ENCODE results near the gene FYB1.

FYB1 gene

GRCh38 chr5:39160576-39161213 is 58.7 kb downstream of the FYB1 start:
- TF ChIP-seq CTCF (IDR thresholded peaks at IDR 0.05; ENCODE audit: insufficient read depth, low read depth, low read length, missing control alignments): no peak
- no peak overlapping the region for H3K4me3 ChIP-seq (ENCODE audit: low read depth, low read length)
- DNase-seq (ENCODE audit: low read depth): no peak

- no peak for TF ChIP-seq CTCF (IDR thresholded peaks at IDR 0.05; ENCODE audit: insufficient read depth, low read depth, low read length, missing control alignments)
- H3K4me3 ChIP-seq (ENCODE audit: low read depth, low read length): no peak overlapping the region
- DNase-seq (ENCODE audit: low read depth): no peak
Measured at GRCh38 chr5:39159811-39160490, 59.4 kb downstream of the FYB1 start.

- DNase-seq (ENCODE audit: low read depth): no peak
- no peak overlapping the region for H3K4me3 ChIP-seq (ENCODE audit: low read depth, low read length)
- TF ChIP-seq CTCF (IDR thresholded peaks at IDR 0.05; ENCODE audit: insufficient read depth, low read depth, low read length, missing control alignments): no peak
Measured at GRCh38 chr5:39158786-39159185, 60.6 kb downstream of the FYB1 start.

GRCh38 chr5:39158127-39158593 is 61.2 kb downstream of the FYB1 start:
- H3K4me3 ChIP-seq (ENCODE audit: low read depth, low read length): no peak overlapping the region
- no peak for DNase-seq (ENCODE audit: low read depth)
- no peak for TF ChIP-seq CTCF (IDR thresholded peaks at IDR 0.05; ENCODE audit: insufficient read depth, low read depth, low read length, missing control alignments)

- no peak for DNase-seq (ENCODE audit: low read depth)
- no peak for TF ChIP-seq CTCF (IDR thresholded peaks at IDR 0.05; ENCODE audit: insufficient read depth, low read depth, low read length, missing control alignments)
- no peak overlapping the region for H3K4me3 ChIP-seq (ENCODE audit: low read depth, low read length)
Measured at GRCh38 chr5:39157701-39158100, 61.7 kb downstream of the FYB1 start.

- TF ChIP-seq CTCF (IDR thresholded peaks at IDR 0.05; ENCODE audit: insufficient read depth, low read depth, low read length, missing control alignments): no peak
- no peak overlapping the region for H3K4me3 ChIP-seq (ENCODE audit: low read depth, low read length)
- DNase-seq (ENCODE audit: low read depth): no peak
Measured at GRCh38 chr5:39156082-39156481, 63.3 kb downstream of the FYB1 start.

All from GM12865 (cell line).